ENCODE results near the gene ALPI. TPM values are rescaled to one million over a fixed set of nuclear protein-coding genes. Genes with fewer than 3 reads are reported as not detected.
"Not testable (repeated sequence)": the region's sequence is repeated elsewhere in the genome, so short reads cannot be mapped to it uniquely, and the experiment has no call there.

ALPI gene
- total RNA-seq, 4 donors from 2014 or later, result not detected

- no peak for ATAC-seq (ENCODE audit: low FRiP score)
- no peak for DNase-seq (ENCODE audit: low spot score)
- TF ChIP-seq CTCF (IDR thresholded peaks at IDR 0.05), result no peak
Observed at GRCh38 chr2:232441147-232441651, 14.8 kb upstream of the ALPI start.

- not testable (repeated sequence) for DNase-seq (ENCODE audit: low spot score); ATAC-seq (ENCODE audit: low FRiP score)
Observed at GRCh38 chr2:232441922-232442321, 14.0 kb upstream of the ALPI start.

- ATAC-seq (ENCODE audit: low FRiP score); DNase-seq (ENCODE audit: low spot score): not testable (repeated sequence)
Observed at GRCh38 chr2:232442431-232442830, 13.5 kb upstream of the ALPI start.

- DNase-seq (ENCODE audit: low spot score); ATAC-seq (ENCODE audit: low FRiP score): not testable (repeated sequence)
Observed at GRCh38 chr2:232443047-232443446, 12.9 kb upstream of the ALPI start.

- not testable (repeated sequence) for ATAC-seq (ENCODE audit: low FRiP score); DNase-seq (ENCODE audit: low spot score)
Observed at GRCh38 chr2:232443669-232444408, 12.1 kb upstream of the ALPI start.

GRCh38 chr2:232444409-232445148 lies 11.4 kb upstream of the ALPI start:
- ATAC-seq (ENCODE audit: low FRiP score) (no peak), DNase-seq (ENCODE audit: low spot score) (no peak)

GRCh38 chr2:232445149-232445885 lies 10.6 kb upstream of the ALPI start:
- not testable (repeated sequence) for DNase-seq (ENCODE audit: low spot score)

More at GRCh38 chr2:232444409-232445148, 11.4 kb upstream of the ALPI start:
- TF ChIP-seq CTCF (IDR thresholded peaks at IDR 0.05), result no peak

GRCh38 chr2:232446266-232446777 lies 9.6 kb upstream of the ALPI start:
- ATAC-seq (ENCODE audit: low FRiP score), result not testable (repeated sequence)

More at GRCh38 chr2:232445149-232445885, 10.6 kb upstream of the ALPI start:
- not testable (repeated sequence) for ATAC-seq (ENCODE audit: low FRiP score)

GRCh38 chr2:232447091-232447620 lies 8.8 kb upstream of the ALPI start:
- no peak for TF ChIP-seq CTCF (IDR thresholded peaks at IDR 0.05)
- ATAC-seq (ENCODE audit: low FRiP score) (no peak), DNase-seq (ENCODE audit: low spot score) (no peak)

More at GRCh38 chr2:232446266-232446777, 9.6 kb upstream of the ALPI start:
- DNase-seq (ENCODE audit: low spot score), result not testable (repeated sequence)
